H1 (cell line): Measurements from ENCODE around the gene NR2F1-AS1. TPM values are rescaled to one million over a fixed set of nuclear protein-coding genes. Genes with fewer than 3 reads are reported as not detected.
A peak's percentile ranks its signal among the peaks of the same experiment; 100 is the strongest.

Source experiments
- CTCF ChIA-PET: fragments of 300-600 bp; sonication (Branson Sonifier 250); formaldehyde crosslinking; loops from one replicate; lab custom pipeline; 2021; ENCODE audit not compliant: partially characterized antibody; lab: Charles Lee
- POLR2A ChIA-PET: fragments of 300-600 bp; sonication (Branson Sonifier 250); formaldehyde crosslinking; loops from one replicate; lab custom pipeline; 2021; ENCODE audit warnings: inconsistent platforms; ENCODE audit not compliant: partially characterized antibody; lab: Charles Lee
- DNase-seq, 2 experiments: peaks; one replicate each; pipeline versions ENCODE4 v3.0.0 to v3.0.0-alpha.2; 2010 to 2022; ENCODE audit warnings: low spot score in 2 of 2, low read depth in 1 of 2, mixed read lengths in 1 of 2
- FAIRE-seq: peaks from 2 replicates; lab custom pipeline; 2011; peaks lifted over from hg19 to GRCh38; lab: Jason Lieb, UNC
- H2AFZ ChIP-seq: 2 replicates; pipeline ENCODE4 v1.8.1; 2012; ENCODE audit warnings: low read length, inconsistent platforms
- H2AK5ac ChIP-seq: 2 replicates; pipeline ENCODE4 v1.6.1; 2013; ENCODE audit warnings: low read depth, low read length
- H2BK120ac ChIP-seq: replicated peaks from 2 replicates; pipeline ENCODE3; 2013; ENCODE audit warnings: low read depth, low read length, inconsistent platforms
- H2BK12ac ChIP-seq: 2 replicates; pipeline ENCODE4 v1.6.1; 2013; ENCODE audit warnings: low read depth, low read length
- H2BK15ac ChIP-seq: 2 replicates; pipeline ENCODE4 v1.6.1; 2013; ENCODE audit warnings: low read length
- H2BK20ac ChIP-seq: 2 replicates; pipeline ENCODE4 v1.6.1; 2013; ENCODE audit warnings: low read length
- H2BK5ac ChIP-seq: 2 replicates; pipeline ENCODE4 v1.6.1; 2013; ENCODE audit warnings: low read depth, low read length
- H3K14ac ChIP-seq: 2 replicates; pipeline ENCODE4 v1.6.1; 2013; ENCODE audit warnings: inconsistent platforms; ENCODE audit not compliant: insufficient read length
- H3K18ac ChIP-seq: 2 replicates; pipeline ENCODE4 v1.6.1; 2013; ENCODE audit warnings: low read length; ENCODE audit errors: extremely low read depth
- H3K23ac ChIP-seq: 2 replicates; pipeline ENCODE4 v1.6.1; 2013; ENCODE audit warnings: inconsistent platforms; ENCODE audit not compliant: insufficient read length
- H3K23me2 ChIP-seq: 2 replicates; pipeline ENCODE4 v1.6.1; 2013; ENCODE audit warnings: low read depth, low read length
- H3K27ac ChIP-seq: 2 replicates; pipeline ENCODE4 v1.6.1; 2011; ENCODE audit warnings: low read depth, low read length, inconsistent platforms
- H3K27me3 ChIP-seq, 4 experiments: replicated peaks in 1 of 4; 1 replicate in 1 of 4; 2 replicates in 3 of 4; pipeline versions ENCODE4 v1.6.1 to v1.8.1; 2011 to 2013; ENCODE audit warnings: low read length in 3 of 4, mild to moderate bottlenecking in 3 of 4, inconsistent platforms in 2 of 4, mixed read lengths in 2 of 4, moderate library complexity in 1 of 4; ENCODE audit not compliant: control insufficient read depth in 3 of 4, insufficient read depth in 3 of 4; ENCODE audit errors: extremely low read depth in 1 of 4
- H3K36me3 ChIP-seq, 4 experiments: 2 replicates each; pipeline versions ENCODE4 v1.6.1 to v1.8.1; 2011 to 2013; ENCODE audit warnings: mild to moderate bottlenecking in 4 of 4, low read length in 3 of 4, moderate library complexity in 2 of 4, control low read depth in 1 of 4, inconsistent platforms in 1 of 4; ENCODE audit not compliant: insufficient read depth in 4 of 4, control insufficient read depth in 2 of 4
- H3K4ac ChIP-seq: replicated peaks from 2 replicates; pipeline ENCODE3; 2013; ENCODE audit warnings: low read length, low read depth, mixed read lengths, inconsistent platforms; ENCODE audit not compliant: insufficient read length
- H3K4me1 ChIP-seq, 4 experiments: replicated peaks in 1 of 4; 1 replicate in 1 of 4; 2 replicates in 3 of 4; pipeline versions ENCODE4 v1.6.1 to v1.8.1; 2011 to 2013; ENCODE audit warnings: low read length in 3 of 4, inconsistent platforms in 2 of 4, mixed read lengths in 1 of 4; ENCODE audit not compliant: insufficient read depth in 4 of 4, control insufficient read depth in 3 of 4
- H3K4me2 ChIP-seq, 2 experiments: 2 replicates each; pipeline versions ENCODE4 v1.6.1 to v1.8.1; 2011 to 2013; ENCODE audit warnings: low read depth in 2 of 2, low read length in 2 of 2, control low read depth in 1 of 2, inconsistent platforms in 1 of 2, mild to moderate bottlenecking in 1 of 2; ENCODE audit not compliant: insufficient read depth in 1 of 2
- H3K4me3 ChIP-seq, 4 experiments: fragments of 200-600, 300-600 bp in 1 of 4; sonication (generic), shearing (Covaris generic), sonication (Bioruptor Twin) in 1 of 4; 2 replicates each; pipeline versions ENCODE4 v1.5.1 to v1.8.1; 2011 to 2016; ENCODE audit warnings: low read length in 4 of 4, low read depth in 3 of 4, control low read depth in 2 of 4, inconsistent platforms in 2 of 4, mild to moderate bottlenecking in 2 of 4, mixed read lengths in 1 of 4, moderate library complexity in 1 of 4; ENCODE audit not compliant: insufficient read depth in 2 of 4; ENCODE audit errors: extremely low read depth in 1 of 4
- H3K56ac ChIP-seq: replicated peaks from 2 replicates; pipeline ENCODE3; 2013; ENCODE audit warnings: low read depth, mild to moderate bottlenecking, mixed read lengths, low read length, inconsistent platforms; ENCODE audit not compliant: insufficient read length
- H3K79me1 ChIP-seq: 2 replicates; pipeline ENCODE4 v1.6.1; 2013; ENCODE audit warnings: low read depth, low read length, control low read depth
- H3K79me2 ChIP-seq, 2 experiments: 2 replicates each; pipeline versions ENCODE4 v1.6.1 to v1.8.1; 2012 to 2013; ENCODE audit warnings: low read length in 2 of 2, mild to moderate bottlenecking in 2 of 2, inconsistent platforms in 1 of 2; ENCODE audit not compliant: insufficient read depth in 2 of 2, control insufficient read depth in 1 of 2
- H3K9ac ChIP-seq, 4 experiments: replicated peaks in 1 of 4; 1 replicate in 1 of 4; 2 replicates in 3 of 4; pipeline versions ENCODE4 v1.6.1 to v1.8.1; 2011 to 2013; ENCODE audit warnings: low read depth in 3 of 4, low read length in 3 of 4, control low read depth in 2 of 4, mild to moderate bottlenecking in 2 of 4, moderate library complexity in 2 of 4, inconsistent platforms in 1 of 4; ENCODE audit errors: extremely low read depth in 1 of 4
- H3K9me3 ChIP-seq, 2 experiments: 2 replicates each; pipeline versions ENCODE4 v1.6.1 to v1.8.1; 2012 to 2013; ENCODE audit warnings: mild to moderate bottlenecking in 2 of 2, moderate library complexity in 2 of 2, control low read depth in 1 of 2, inconsistent platforms in 1 of 2, low read depth in 1 of 2, low read length in 1 of 2, mixed read lengths in 1 of 2; ENCODE audit not compliant: insufficient read depth in 2 of 2
- H4K20me1 ChIP-seq, 2 experiments: replicated peaks in 1 of 2; 2 replicates each; pipeline versions ENCODE3 to v1.8.1; 2011 to 2013; ENCODE audit warnings: inconsistent platforms in 2 of 2, low read length in 2 of 2, mild to moderate bottlenecking in 1 of 2; ENCODE audit not compliant: insufficient read depth in 2 of 2, control insufficient read depth in 1 of 2
- H4K5ac ChIP-seq: 2 replicates; pipeline ENCODE4 v1.6.1; 2013; ENCODE audit warnings: low read length, low read depth, mixed read lengths, inconsistent platforms; ENCODE audit not compliant: insufficient read length
- H4K8ac ChIP-seq: 2 replicates; pipeline ENCODE4 v1.8.0; 2013; ENCODE audit warnings: mild to moderate bottlenecking, moderate library complexity, low read length, inconsistent platforms; ENCODE audit not compliant: insufficient read depth; ENCODE audit errors: extremely low read depth
- H4K91ac ChIP-seq: replicated peaks from 2 replicates; pipeline ENCODE3; 2013; ENCODE audit warnings: low read length, mixed read lengths, inconsistent platforms; ENCODE audit not compliant: insufficient read length
- BRCA1 ChIP-seq: IDR thresholded peaks from 2 replicates; pipeline ENCODE4 v1.6.1; 2012; ENCODE audit warnings: low read depth, low read length, improper control_type of control experiment
- CBX5 ChIP-seq: fragments of 300-800, 300-1000 bp; sonication (generic); IDR thresholded peaks from 2 replicates; pipeline ENCODE4 v1.7.1; 2016; ENCODE audit warnings: antibody characterized with exemption, low read length, low read depth
- CBX8 ChIP-seq: fragments of 300-800, 300-1000 bp; sonication (generic); IDR thresholded peaks from 2 replicates; pipeline ENCODE4 v1.7.1; 2016; ENCODE audit warnings: low read depth, low read length, borderline replicate concordance
- RXRA ChIP-seq: IDR thresholded peaks from 2 replicates; pipeline ENCODE4 v1.6.1; 2011; ENCODE audit warnings: low read depth, mild to moderate bottlenecking, low read length, moderate library complexity; ENCODE audit not compliant: insufficient read depth
- TCF12 ChIP-seq: IDR thresholded peaks from 2 replicates; pipeline ENCODE4 v1.6.1; 2011; ENCODE audit warnings: low read depth, mild to moderate bottlenecking, low read length
- WGBS, 2 experiments: shearing (Covaris generic) in 1 of 2; methylation state at CpG; one replicate each; pipeline versions ENCODE4 v1.1.6 to v1.1.7; 2013 to 2015; ENCODE audit warnings: low lambda C conversion rate in 2 of 2, mixed read lengths in 2 of 2, inconsistent platforms in 1 of 2, low coverage in 1 of 2, missing lambda C conversion rate in 1 of 2; ENCODE audit not compliant: insufficient replicate concordance in 2 of 2, insufficient coverage in 1 of 2, insufficient read length in 1 of 2; ENCODE audit errors: extremely low coverage in 1 of 2, missing lambda C conversion rate in 1 of 2; 5-methylcytosine and 5-hydroxymethylcytosine counted together
- polyA plus RNA-seq, 7 experiments: library from polyadenylated mRNA; depleted of rRNA in 3 of 7; stranded (reverse) in 5 of 7; unstranded in 2 of 7; fragments of >200 nt in 5 of 7; fragments of 200-250 nt in 2 of 7; gene quantifications; 1 replicate in 5 of 7; 2 replicates in 1 of 7; 4 replicates in 1 of 7; pipeline versions ENCODE4 v1.2.1 to v1.2.3, GENCODE V29; 2011 to 2013; ENCODE audit warnings: missing spikeins in 2 of 7, mixed read lengths in 2 of 7
- total RNA-seq: library from RNA; stranded (reverse); fragmentation: NEBNext Ultra II Directional; extraction: Animal tissue kit (Norgen Biotek cat#: 25700); gene quantifications from 2 replicates; pipeline ENCODE4 v1.2.1, GENCODE V29; 2021

Gene NR2F1-AS1
- total and polyA plus RNA-seq, 2 of the 8 experiments (the other 6 are each of a cell fraction or from before 2014, with no cell fraction given) = 1.6 to 5.6 TPM

DNA sequence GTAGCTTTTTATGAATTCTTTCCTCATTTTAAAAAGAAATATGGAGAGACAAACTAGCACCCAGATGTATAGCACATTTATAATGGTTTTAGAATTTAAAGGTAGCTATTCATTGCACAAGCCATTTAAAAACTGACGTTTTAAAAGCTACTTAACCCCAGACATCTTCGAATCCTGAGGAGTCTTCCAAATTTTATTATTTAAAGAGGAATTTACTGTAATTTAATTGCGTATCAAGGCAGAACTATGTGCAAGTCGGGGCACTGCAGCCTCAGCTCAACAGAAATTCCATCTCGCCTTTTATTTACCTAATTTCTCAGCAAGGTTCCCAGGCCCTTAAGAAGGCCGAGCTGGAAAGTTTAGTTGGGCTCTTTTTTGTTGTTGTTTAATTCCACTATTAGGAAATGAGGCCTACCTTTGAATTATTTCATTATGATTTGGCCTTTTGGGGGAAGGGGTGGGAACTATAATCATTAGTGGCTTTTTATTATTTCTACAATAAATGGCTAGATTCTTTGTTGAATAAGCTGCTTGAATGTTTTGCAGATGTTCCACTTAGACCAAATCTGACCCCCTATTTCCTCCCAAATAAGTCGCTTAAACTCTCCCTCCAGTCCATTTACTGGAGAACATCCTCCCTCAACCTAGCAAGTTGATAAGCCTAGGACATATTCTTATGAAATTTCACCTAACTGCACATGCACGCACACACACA lies 22.2 kb upstream of the NR2F1-AS1 start:
- Histone ChIP-seq H2BK12ac (no peak overlapping the region), H4K5ac (no peak overlapping the region), H3K23ac (no peak overlapping the region), H3K27me3 (peaks cover 87 to 100% (median 94%) of the 10 kb centered on the region in 4 experiments), H2BK120ac (no peak overlapping the region), H3K4me3 (peak overlapping the region in 1 of 4 experiments; percentile 45; a peak in 1 of 8 replicates), H2AK5ac (no peak overlapping the region)
- FAIRE-seq = no peak
- POLR2A ChIA-PET = interaction anchor here (1.3 to 2.7 kb wide), 4 partner anchors 9 to 25 kb away, joined by 4 to 10 read pairs (median 6); no protein-coding TSS in a partner anchor
- TF ChIP-seq TCF12 (no peak), CBX8 (no peak; the same call in 1 of the 2 replicates), BRCA1 (no peak), CBX5 (no peak), RXRA (no peak)
- TF ChIP-seq, all 59 proteins: peak for 0
- Histone ChIP-seq H3K14ac (no peak overlapping the region), H3K56ac (no peak overlapping the region), H4K8ac (no peak overlapping the region), H3K4me2 (peak overlapping the region in 1 of 2 experiments; percentile 31; a peak in 1 of 4 replicates), H4K91ac (no peak overlapping the region), H2BK20ac (no peak overlapping the region), H4K20me1 (peaks cover 14 to 26% of the 10 kb centered on the region in 2 experiments), H2AFZ (no peak overlapping the region), H3K18ac (no peak overlapping the region), H2BK5ac (no peak overlapping the region), H3K23me2 (no peaks in the 10 kb centered on the region; the same call in 1 of the 2 replicates), H3K9ac (no peak overlapping the region), H2BK15ac (no peak overlapping the region), H3K4me1 (peaks cover 5 to 11% (median 10%) of the 10 kb centered on the region in 4 experiments; a peak in 6 of 7 replicates), H3K36me3 (peaks cover 0 to 4% (median 0%) of the 10 kb centered on the region in 4 experiments; a peak in 2 of 8 replicates), H3K27ac (no peak overlapping the region), H3K79me2 (no peaks in the 10 kb centered on the region), H3K9me3 (no peaks in the 10 kb centered on the region), H3K79me1 (no peaks in the 10 kb centered on the region; the same call in 1 of the 2 replicates), H3K4ac (no peak overlapping the region)
- no peak for DNase-seq
- CTCF ChIA-PET = interaction anchor here (0.5 to 1.7 kb wide), 10 partner anchors 9 to 296 kb away, joined by 3 to 8 read pairs (median 4); no protein-coding TSS in a partner anchor
- WGBS, 2 experiments = 7% methylated on average over 8 of the region's 8 CpGs; no CpG with 5 or more reads in 1 of the 2 experiments
